B cell (primary cell): Measurements from ENCODE around the gene SERP1. TPM values are rescaled to one million over a fixed set of nuclear protein-coding genes. Genes with fewer than 3 reads are reported as not detected.

Source experiments
- ATAC-seq: fragments of 200-7000 bp; cut with Tn5 transposase; one replicate; pipeline ENCODE4 v1.10.0; 2021; ENCODE audit warnings: low read depth, mild to moderate bottlenecking, moderate number of reproducible peaks, moderate library complexity
- CTCF ChIA-PET: fragments of 350-600 bp; sonication (Branson Sonifier 250); formaldehyde crosslinking; loops from one replicate; lab custom pipeline; 2021; ENCODE audit warnings: antibody characterized with exemption, inconsistent platforms; lab: Charles Lee
- POLR2A ChIA-PET: fragments of 350-600 bp; sonication (Branson Sonifier 250); formaldehyde crosslinking; loops from one replicate; lab custom pipeline; 2021; ENCODE audit warnings: antibody characterized with exemption; lab: Charles Lee
- DNase-seq: peaks from one replicate; pipeline ENCODE4 v3.0.0; 2013
- H2AFZ ChIP-seq: 2 replicates; pipeline ENCODE4 v1.6.1; 2012; ENCODE audit warnings: mild to moderate bottlenecking, low read depth, low read length; ENCODE audit not compliant: insufficient read depth, poor library complexity, severe bottlenecking
- H3K27ac ChIP-seq, 2 donors: 1 replicate in 1 of 2; 2 replicates in 1 of 2; pipeline ENCODE4 v1.5.1; 2012 to 2013; ENCODE audit warnings: low read length in 2 of 2, mild to moderate bottlenecking in 2 of 2, moderate library complexity in 1 of 2
- H3K27me3 ChIP-seq, 4 experiments: fragments of 200-600 bp in 1 of 4; sonication (generic) in 1 of 4; replicated peaks in 1 of 4; 1 replicate in 2 of 4; 2 replicates in 2 of 4; pipeline versions ENCODE4 v1.6.1 to v1.7.0; 2013 to 2016; ENCODE audit warnings: low read length in 3 of 4, mild to moderate bottlenecking in 2 of 4, mixed read lengths in 1 of 4, moderate library complexity in 1 of 4; ENCODE audit not compliant: insufficient read depth in 4 of 4, control insufficient read depth in 3 of 4; ENCODE audit errors: control extremely low read depth in 1 of 4
- H3K36me3 ChIP-seq, 2 experiments: replicated peaks in 1 of 2; 1 replicate in 1 of 2; 2 replicates in 1 of 2; pipeline versions ENCODE4 v1.6.1 to v1.7.1; 2013; ENCODE audit warnings: low read length in 1 of 2; ENCODE audit not compliant: insufficient read depth in 2 of 2, control insufficient read depth in 1 of 2; ENCODE audit errors: control extremely low read depth in 1 of 2, extremely low read depth in 1 of 2
- H3K4me1 ChIP-seq, 2 donors: fragments of 200-600 bp in 1 of 2; sonication (generic) in 1 of 2; 1 replicate in 1 of 2; 2 replicates in 1 of 2; pipeline versions ENCODE4 v1.5.1 to v1.6.1; 2013 to 2017; ENCODE audit warnings: low read length in 2 of 2; ENCODE audit not compliant: control insufficient read depth in 2 of 2, insufficient read depth in 2 of 2
- H3K4me2 ChIP-seq: replicated peaks from 2 replicates; pipeline ENCODE3; 2012; ENCODE audit warnings: mild to moderate bottlenecking, low read depth, low read length; ENCODE audit not compliant: poor library complexity, severe bottlenecking
- H3K4me3 ChIP-seq, 5 experiments: fragments of 200-600 bp in 1 of 5; sonication (generic) in 1 of 5; 1 replicate in 3 of 5; 2 replicates in 2 of 5; pipeline versions ENCODE4 v1.5.1 to v1.7.0; 2011 to 2016; ENCODE audit warnings: low read length in 4 of 5, mild to moderate bottlenecking in 4 of 5, low read depth in 2 of 5, control low read depth in 1 of 5, moderate library complexity in 1 of 5; ENCODE audit not compliant: insufficient read depth in 1 of 5; ENCODE audit errors: control extremely low read depth in 1 of 5, extremely low read depth in 1 of 5
- H3K79me2 ChIP-seq: fragments of 200-600 bp; sonication (generic); one replicate; pipeline ENCODE4 v1.6.0; 2016; ENCODE audit warnings: low read length; ENCODE audit not compliant: control insufficient read depth, insufficient read depth
- H3K9ac ChIP-seq: fragments of 200-600 bp; sonication (generic); 2 replicates; pipeline ENCODE4 v1.6.1; 2017; ENCODE audit warnings: mild to moderate bottlenecking, low read length, moderate library complexity
- H3K9me3 ChIP-seq, 3 donors: one replicate each; pipeline versions ENCODE4 v1.6.1 to v1.7.1; 2013; ENCODE audit warnings: low read length in 2 of 3; ENCODE audit not compliant: control insufficient read depth in 2 of 3, insufficient read depth in 1 of 3; ENCODE audit errors: control extremely low read depth in 1 of 3
- H4K20me1 ChIP-seq: 2 replicates; pipeline ENCODE4 v1.6.0; 2012; ENCODE audit warnings: mild to moderate bottlenecking, low read length; ENCODE audit not compliant: insufficient read depth, control insufficient read depth, poor library complexity, severe bottlenecking
- H3K27ac Mint-ChIP-seq: one replicate; pipeline ENCODE4 v1.8.0; 2021; ENCODE audit warnings: mixed read lengths
- H3K27me3 Mint-ChIP-seq: one replicate; pipeline ENCODE4 v1.8.0; 2021; ENCODE audit warnings: mixed read lengths
- H3K4me1 Mint-ChIP-seq: one replicate; pipeline ENCODE4 v1.8.0; 2021; ENCODE audit warnings: mixed read lengths
- H3K4me3 Mint-ChIP-seq: one replicate; pipeline ENCODE4 v1.8.0; 2021; ENCODE audit warnings: mixed read lengths
- H3K9me3 Mint-ChIP-seq: one replicate; pipeline ENCODE4 v1.8.0; 2022; ENCODE audit warnings: mixed read lengths; ENCODE audit not compliant: insufficient read depth
- CTCF ChIP-seq: fragments of 200-600 bp; IDR thresholded peaks from one replicate; pipeline ENCODE4 v1.8.0; 2022; ENCODE audit warnings: antibody characterized with exemption, mild to moderate bottlenecking
- EZH2 ChIP-seq: IDR thresholded peaks from 2 replicates; pipeline ENCODE4 v1.6.1; 2012; ENCODE audit warnings: borderline replicate concordance, low read depth, mild to moderate bottlenecking, moderate library complexity, low read length; ENCODE audit not compliant: insufficient read depth, poor library complexity, severe bottlenecking
- WGBS: methylation state at CpG from one replicate; pipeline ENCODE4 v1.1.5; 2013; ENCODE audit warnings: missing lambda C conversion rate; ENCODE audit not compliant: insufficient coverage; 5-methylcytosine and 5-hydroxymethylcytosine counted together
- intact Hi-C: fragments of 100-400 bp; cut with micrococcal nuclease; formaldehyde crosslinking; loops from one replicate; pipeline ENCODE4 v1.10.0; 2022
- polyA plus RNA-seq: library from polyadenylated mRNA; depleted of rRNA; stranded (reverse); fragments of >200 nt; gene quantifications from 2 replicates; pipeline ENCODE4 v1.2.3, GENCODE V29; 2012
- total RNA-seq, 2 donors: library from RNA; stranded (reverse); fragments of 120-200 nt in 1 of 2; gene quantifications; 1 replicate in 1 of 2; 2 replicates in 1 of 2; pipeline versions ENCODE4 v1.2.3 to v1.2.4, GENCODE V29; 2013 to 2022

The SERP1 gene
- total and polyA plus RNA-seq, 2 donors (not counting 1 experiment from before 2014, with no cell fraction given), result 84.6 to 114 TPM

- H3K27me3 Mint-ChIP-seq, result no peaks in the 10 kb centered on the region
- no peak overlapping the region for H2AFZ ChIP-seq
- no peak overlapping the region for H3K9ac ChIP-seq
- WGBS, result no CpG with 5 or more reads among the region's 2 CpGs
- H3K36me3 ChIP-seq, result peaks cover 3 to 5% of the 10 kb centered on the region in 2 experiments
- no peaks in the 10 kb centered on the region for H3K9me3 Mint-ChIP-seq
- H3K4me1 ChIP-seq, result peaks cover 11 to 21% of the 10 kb centered on the region in 2 donors
- ATAC-seq (no peak), DNase-seq (no peak)
- H3K4me1 Mint-ChIP-seq, result peaks cover 41% of the 10 kb centered on the region
- H3K27ac ChIP-seq, result peak overlapping the region in 1 of 2 donors; percentile 1
- H3K79me2 ChIP-seq, result peaks cover 49% of the 10 kb centered on the region
- POLR2A ChIA-PET, result interaction anchor here (0.6 kb wide), 1 partner anchor 63 kb away, joined by 7 read pairs; no protein-coding TSS in a partner anchor
- no peak overlapping the region for H3K4me3 Mint-ChIP-seq
- H3K4me3 ChIP-seq, result no peak overlapping the region
- H3K4me2 ChIP-seq, result no peak overlapping the region
- no peak for TF ChIP-seq CTCF
- no peak for TF ChIP-seq EZH2
- CTCF ChIA-PET, result interaction anchor here (1.0 to 1.8 kb wide), 3 partner anchors 16 to 220 kb away, joined by 3 to 6 read pairs (median 3); partner anchors contain the start of gene SIAH2
- peak overlapping the region; percentile 10 for H3K27ac Mint-ChIP-seq
- H3K27me3 ChIP-seq, result no peaks in the 10 kb centered on the region
- H4K20me1 ChIP-seq, result no peaks in the 10 kb centered on the region
- intact Hi-C loops, result loop anchor here (10.0 kb wide), 1 partner anchor 729 kb away; the partner anchor contains the start of gene RNF13
- H3K9me3 ChIP-seq, result no peaks in the 10 kb centered on the region
These were observed 2.8 kb downstream of the SERP1 start for GRCh38 chr3:150543531-150543930.

DNA sequence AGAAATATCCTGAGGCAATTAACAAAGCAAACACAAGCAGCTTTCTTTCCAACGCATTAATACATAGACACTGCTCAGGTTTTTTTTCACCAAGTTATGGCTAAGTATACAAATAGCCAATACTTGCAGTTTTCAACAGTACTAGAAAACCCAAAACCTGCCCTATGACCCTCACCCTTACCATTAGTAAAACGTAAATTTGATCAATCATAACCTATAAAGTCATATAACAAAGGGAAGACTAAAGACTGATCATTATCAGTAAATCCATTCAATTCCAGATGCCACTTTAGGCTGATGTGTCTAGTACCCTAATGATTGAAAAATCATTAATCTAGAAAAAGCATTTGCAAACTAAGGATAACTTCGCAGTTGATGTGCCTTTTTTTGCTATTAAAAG is 3.2 kb downstream of the SERP1 start:
- WGBS, result 100% methylated on average over 1 of the region's 3 CpGs
- Histone ChIP-seq H3K27me3 (no peaks in the 10 kb centered on the region), H3K4me2 (no peak overlapping the region), H2AFZ (no peak overlapping the region), H3K9me3 (no peaks in the 10 kb centered on the region), H3K36me3 (peaks cover 3 to 5% of the 10 kb centered on the region in 2 experiments), H4K20me1 (no peaks in the 10 kb centered on the region), H3K9ac (no peak overlapping the region), H3K27ac (peak overlapping the region in 1 of 2 donors; percentile 4), H3K4me1 (peaks cover 11 to 21% of the 10 kb centered on the region in 2 donors), H3K4me3 (no peak overlapping the region), H3K79me2 (peaks cover 45% of the 10 kb centered on the region)
- Mint-ChIP-seq H3K27me3 (no peaks in the 10 kb centered on the region), H3K27ac (no peak overlapping the region), H3K4me1 (peaks cover 38% of the 10 kb centered on the region), H3K4me3 (no peak overlapping the region), H3K9me3 (no peaks in the 10 kb centered on the region)
- intact Hi-C loops, result loop anchor here (10.0 kb wide), 1 partner anchor 728 kb away; the partner anchor contains the start of gene RNF13
- ChIA-PET POLR2A (no interaction called here), CTCF (interaction anchor here (1.8 kb wide), 1 partner anchor 134 kb away, joined by 6 read pairs; no protein-coding TSS in a partner anchor)
- TF ChIP-seq EZH2, result no peak
- no peak for ATAC-seq
- DNase-seq, result no peak
